HG02938 (cell line): Measurements from ENCODE around the gene PRM1.

Experiments
- ATAC-seq: cut with Tn5 transposase; IDR thresholded peaks from one replicate; pipeline ENCODE4 v1.9.1; 2021; ENCODE audit warnings: mild to moderate bottlenecking, moderate library complexity; ENCODE audit not compliant: unreplicated experiment

The PRM1 gene

DNA sequence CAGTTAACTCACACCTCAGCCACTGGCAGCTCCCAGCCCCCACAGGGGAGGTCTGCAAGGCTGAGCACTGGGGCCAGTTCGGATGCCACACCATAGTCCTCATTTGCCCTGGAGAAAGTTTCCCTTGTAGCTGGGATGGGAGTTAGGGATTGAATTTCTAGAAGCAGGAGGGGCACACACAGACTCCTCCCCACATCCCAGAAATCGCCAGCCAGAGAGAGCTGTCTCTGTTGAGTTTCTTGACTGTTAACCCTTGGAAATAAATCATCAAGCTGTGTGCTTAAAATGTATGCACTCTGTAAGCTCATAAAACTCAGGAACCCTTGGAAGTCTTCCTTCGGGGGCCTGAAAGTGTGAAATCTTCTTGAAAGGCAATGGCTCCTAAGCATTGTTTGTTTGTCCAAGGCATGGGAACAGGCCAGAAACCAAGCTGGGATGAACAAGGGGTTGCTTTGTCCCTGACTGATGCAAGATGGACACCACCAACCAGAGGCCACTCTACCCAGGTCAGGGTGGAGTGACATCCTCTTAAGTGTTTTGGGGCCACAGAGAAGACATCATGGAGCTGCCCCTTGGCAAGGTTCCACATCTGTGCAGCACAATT lies 7.3 kb downstream of the PRM1 start:
- ATAC-seq: no peak

DNA sequence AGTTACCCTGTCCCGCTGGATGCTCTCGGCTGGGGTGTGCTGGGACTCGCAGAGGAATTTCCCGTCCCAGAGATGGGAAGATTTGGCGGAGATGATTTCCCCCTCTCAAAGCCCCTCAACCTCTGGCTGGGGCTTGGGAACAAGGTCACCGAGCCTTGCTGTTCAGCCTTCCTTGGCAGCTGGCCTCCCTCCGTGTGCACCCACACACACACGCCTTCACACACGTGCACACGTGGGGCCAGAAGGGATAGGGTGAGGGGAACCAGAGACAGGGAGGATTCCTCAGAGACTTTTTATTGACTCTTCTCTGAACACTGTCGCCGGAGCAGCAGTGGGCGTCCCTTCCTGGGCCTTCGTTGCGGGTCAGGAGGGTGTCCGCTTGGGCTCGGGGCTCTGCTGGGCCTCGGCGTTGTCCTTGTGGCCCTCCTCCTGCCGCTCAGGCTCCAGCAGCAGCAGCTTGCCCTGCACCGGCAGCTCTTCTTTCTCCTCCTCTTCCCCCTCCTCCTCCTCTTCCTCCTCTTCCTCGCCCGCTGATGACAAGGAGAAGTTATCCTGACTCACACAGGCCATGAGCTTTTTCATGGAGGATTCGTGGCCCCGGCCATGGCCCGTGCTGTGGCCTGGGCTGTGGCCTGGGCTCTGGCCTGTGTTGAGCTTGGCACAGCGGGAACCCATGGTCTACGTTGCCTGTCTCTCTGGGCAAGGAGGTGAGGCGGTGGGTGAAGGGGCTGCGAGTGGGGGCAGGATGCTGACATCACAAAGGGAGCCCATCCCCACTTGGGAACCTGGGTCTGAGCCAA lies 8.0 kb downstream of the PRM1 start, which contains the start of gene PRM3:
Gene PRM3, minus strand, starts transcription at position 709 of the 800 bp plus-strand sequence. Its CDS starts 34 bp downstream, at position 675.
- no peak for ATAC-seq

DNA sequence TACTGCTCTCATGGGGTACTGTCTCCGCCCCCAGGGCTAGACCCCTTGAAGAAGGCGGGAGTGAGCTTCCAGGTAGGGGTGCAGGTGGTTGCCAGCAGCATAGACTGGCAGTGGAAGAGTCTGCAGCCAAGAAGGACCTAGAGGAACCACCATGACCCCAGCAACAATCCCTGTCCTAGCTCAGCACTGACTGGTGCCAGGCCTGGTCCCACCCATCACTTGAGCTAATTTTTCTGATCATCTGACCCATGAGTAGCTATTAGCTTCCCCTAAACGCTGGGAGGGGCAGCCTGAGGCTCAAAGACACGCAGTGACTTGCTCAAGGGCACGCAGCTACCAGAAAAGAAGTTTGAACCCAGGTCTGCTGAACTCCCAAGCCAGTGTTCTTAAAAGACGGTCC lies 8.6 kb downstream of the PRM1 start:
- ATAC-seq: no peak

DNA sequence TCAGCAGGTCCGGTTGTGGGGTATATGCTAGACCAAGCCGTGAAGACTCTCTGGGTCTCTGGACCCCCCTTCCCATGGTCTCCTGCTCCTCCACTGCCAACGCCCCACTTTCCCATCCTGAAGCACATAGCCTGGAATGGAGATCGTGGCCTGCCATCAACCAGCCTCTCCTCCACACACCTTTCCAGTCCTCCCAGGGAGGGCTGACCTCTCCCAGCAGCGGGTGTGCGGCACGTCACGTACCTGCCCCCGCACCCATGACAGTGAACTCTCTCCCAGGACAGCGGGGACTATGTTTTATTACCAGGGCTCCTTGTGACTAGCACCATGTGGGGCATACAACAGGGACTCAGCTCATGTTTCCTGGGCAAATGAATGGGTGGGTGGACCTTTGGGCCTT lies 9.5 kb downstream of the PRM1 start:
- no peak for ATAC-seq

DNA sequence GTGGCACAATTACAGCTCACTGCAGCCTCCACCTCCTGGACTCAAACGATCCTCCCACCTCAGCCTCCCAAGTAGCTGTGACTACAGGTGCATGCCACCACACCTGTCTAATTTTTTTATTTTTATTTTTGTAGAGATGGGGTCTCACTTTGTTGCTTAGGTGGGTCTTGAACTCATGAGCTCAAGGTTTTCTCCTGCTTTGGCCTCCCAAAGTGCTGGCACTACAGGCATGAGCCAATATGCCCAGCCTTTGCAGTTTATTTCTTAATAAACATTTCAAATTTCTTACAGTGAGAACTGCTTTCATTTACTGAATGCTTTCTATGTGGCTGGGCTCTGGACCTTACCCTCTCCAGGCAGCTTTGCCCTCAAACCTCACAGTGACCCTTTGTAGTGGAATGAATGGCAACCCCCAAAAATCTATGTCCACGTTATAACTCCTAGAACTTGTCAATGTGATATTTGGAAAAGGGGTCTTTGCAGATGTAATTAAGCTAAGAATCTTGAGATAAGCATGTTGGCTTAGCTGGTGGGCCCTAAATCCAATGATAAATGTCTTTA lies 10.4 kb downstream of the PRM1 start:
- ATAC-seq: no peak

DNA sequence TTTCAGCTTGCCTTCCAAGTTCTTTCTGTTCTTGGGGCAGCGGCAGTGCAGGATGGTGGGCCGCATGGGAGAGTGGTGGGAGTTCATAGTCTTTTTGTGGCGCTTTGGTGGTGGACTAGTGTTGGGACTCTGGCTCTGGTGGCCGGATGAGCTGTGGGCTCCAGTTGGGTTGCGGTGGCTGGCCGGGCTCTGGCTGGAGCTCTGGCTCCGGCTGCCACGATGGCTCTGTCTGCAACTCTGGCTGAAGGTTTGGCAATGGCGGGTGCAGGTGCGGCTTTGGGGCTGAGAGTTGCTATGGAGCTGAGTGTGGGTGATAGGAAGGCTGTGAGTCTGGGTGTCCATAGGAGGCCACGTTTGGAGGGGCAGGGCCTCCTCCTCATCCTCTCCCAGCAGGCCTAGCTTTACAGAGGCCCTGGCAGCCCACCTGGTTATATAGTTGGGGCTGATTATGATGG lies 12.2 kb downstream of the PRM1 start, which contains the start of gene TNP2:
Gene TNP2, minus strand, starts transcription at position 405 of the 455 bp plus-strand sequence. Its CDS starts 63 bp downstream, at position 342.
- no peak for ATAC-seq

DNA sequence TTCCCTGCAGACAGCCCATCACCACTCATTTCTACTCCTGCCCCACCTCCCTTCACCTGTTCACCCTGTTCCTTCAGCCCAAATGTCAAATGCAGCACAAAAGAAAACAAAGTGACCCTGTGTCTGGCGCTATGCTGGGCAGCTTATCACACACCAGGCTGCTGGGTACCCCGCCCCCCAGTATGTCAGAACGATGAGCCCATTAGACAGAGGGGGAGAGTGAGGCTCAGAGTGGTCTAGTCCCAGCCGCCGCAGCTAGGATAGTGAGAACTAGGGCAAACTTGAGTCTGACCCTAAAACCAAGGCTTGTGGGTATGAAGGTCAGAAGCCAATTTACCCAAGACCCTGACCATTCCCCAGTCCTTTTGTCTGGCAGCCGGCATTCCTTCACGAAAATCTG lies 16.0 kb downstream of the PRM1 start:
- ATAC-seq: no peak

DNA sequence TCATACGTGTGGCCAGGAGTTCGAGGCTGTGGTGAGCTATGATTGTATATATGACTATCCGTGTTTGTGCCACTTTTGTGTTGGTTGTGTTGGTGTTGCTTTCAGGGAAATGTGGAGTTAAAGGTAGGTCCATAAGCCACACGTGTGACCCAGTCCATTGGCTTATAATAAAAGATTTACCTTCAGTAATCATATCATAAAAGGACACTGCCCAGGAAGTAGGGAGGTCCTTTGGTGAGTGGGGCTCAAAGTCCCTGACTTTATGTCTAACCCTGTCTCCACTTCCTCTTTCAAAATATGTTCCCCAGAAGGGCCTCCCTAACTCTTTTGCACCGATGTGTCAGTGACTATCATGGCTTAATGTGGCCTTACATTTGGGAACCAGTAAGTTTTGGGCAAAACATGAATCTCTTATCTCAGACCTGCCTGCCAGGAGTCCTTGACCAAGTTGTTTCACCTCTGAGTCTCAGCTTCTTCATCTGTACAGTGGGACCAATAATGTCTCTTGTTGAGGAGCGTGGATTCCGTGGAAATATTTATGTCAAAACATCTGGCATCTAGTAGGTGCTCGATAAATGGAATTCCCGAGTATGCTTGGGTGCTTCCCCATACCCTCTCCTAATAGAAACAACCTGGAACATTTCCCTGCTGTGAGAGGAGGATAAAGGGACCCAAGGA lies 16.8 kb downstream of the PRM1 start:
- ATAC-seq: no peak

DNA sequence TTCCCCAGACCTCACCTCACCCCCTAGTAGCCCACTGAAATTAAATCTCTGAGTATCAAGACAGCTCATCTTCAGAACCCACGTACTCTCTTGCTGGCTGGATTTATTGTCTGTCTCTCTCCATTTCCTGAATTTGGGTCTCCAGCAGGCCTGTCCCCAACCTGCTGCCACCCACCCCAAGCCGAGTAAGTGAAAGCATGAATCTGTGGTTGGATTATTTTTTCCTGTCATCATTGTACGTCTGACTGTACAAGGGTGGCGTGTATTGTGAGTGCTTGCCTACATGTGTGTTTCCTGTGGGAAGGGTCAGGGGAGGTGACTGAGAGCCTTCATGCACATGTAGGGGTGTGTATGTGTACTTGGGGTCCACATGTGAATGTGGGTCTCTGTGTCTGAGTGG lies 17.4 kb downstream of the PRM1 start:
- ATAC-seq: no peak

DNA sequence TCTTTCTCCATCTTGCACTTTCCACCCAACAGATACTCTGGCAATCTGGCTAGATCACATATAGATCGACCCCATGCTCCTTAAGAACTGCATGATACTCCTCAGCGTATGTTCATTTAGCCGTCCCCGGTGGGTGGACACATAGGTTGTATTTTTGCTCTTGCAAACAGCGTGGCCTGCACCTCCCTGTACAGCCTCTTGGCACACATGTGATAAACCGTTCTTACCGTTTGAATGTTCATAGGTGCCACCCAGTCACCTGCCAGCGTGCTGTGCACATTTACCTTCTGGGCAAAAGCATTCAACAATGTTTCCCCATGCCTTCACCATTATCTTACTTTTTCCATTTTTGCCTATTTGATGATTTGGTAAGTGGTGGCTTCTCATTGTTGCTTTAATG lies 18.2 kb downstream of the PRM1 start:
- no peak for ATAC-seq

DNA sequence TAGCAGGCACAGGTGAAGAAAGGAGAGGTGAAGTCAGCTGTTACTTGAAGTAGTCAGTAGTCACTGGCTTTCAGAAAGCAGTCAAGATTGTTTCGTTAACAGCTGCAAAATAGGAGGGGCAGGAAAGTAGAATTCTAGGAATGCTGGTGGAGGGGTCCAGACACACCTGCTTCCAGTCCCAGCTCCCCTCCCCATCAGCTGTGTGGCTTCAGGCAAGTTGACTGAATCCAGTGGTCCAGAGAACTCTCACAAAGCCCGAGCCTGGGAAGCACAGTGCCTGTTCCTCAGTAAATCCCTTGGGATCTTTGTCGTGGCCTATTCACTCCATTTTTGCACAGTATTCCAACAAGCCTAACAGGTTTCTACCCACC lies 20.5 kb downstream of the PRM1 start:
- no peak for ATAC-seq

DNA sequence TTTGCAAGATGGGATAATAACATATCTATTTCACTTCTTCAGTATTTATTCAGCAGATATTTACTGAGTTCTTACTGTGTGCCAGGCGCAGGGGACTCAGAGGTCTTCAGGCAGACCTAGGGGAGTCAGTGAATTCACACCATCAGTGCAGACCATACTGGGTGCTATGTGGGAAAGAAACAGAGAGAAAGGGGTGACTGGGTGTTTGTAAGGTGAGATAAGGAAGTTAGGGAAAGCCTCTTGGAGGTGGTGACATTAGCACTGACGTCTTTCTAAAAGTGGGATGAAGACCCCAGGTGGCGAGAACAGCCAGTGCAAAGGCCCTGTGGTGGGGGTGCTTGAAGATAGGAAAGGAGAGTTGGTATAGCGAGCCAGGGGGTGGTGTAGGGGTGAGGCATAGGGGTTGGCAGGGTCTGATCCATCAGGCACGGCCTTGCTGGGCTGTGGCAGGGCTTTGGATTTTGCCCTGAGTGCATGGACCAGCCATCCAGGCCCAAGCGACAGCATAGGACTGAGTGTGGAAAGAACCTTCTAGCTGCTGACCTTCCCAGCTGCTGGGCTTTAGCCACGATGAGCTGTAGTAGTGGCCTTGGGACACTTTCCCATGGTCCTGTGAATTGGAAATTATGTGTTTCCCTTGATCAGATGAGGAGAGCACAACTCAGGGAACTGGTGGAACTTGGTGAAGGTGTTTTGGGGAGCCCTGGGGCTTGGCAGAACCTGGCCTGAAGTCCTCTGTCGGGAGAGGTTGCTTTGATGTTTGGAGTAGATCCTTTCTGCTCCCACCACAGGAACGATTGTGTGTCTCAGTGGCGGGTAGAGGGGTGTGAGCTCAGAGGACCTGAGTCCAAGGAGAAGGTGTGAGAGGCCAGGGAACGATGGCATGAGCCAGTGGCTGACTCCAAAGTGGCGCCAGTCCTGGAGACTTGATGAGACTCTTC lies 21.2 kb downstream of the PRM1 start:
- ATAC-seq: no peak

DNA sequence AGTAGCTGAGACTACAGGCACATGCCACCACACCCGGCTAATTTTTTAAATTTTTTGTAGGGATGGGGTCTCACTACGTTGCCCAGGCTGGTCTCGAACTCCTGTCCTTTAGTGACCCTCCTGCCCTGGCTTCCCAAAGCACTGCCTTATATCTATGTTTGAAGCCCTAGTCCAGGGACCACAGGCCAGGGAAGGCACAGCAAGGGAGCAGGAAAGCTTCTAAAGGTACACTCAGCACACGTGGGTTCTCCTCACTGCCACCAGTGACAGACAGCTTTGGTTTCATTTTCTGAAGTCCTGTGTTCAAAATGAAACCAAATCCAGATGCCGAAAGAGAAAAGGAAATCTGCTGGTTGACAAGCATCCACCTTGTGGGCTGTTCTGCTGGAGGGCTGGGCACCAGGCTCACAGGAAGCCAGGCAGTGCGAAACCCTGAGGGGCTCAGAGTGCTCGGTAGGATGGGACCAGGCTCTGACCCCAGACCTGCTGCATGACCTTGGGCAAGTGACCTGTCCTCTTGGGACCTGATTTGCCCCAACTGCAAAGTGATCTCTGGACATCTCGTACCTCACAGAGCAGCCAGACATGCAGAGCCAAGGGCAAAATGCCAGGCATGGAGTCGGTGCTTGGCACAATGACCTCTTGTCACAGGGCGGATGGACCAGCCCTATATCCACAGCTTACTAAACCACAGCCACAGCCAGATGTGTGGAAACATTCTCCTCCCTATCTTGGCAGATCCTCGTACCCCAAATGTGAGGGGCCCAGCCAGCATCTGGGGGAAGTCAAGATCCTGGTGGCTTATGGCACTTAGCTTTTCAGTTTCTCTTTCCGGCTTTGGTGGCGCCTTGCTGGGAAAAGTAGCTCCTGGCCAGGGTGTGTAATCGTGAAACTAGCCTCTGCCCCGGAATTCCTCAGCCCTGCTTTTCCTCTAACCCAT lies 22.3 kb downstream of the PRM1 start:
- ATAC-seq: no peak

DNA sequence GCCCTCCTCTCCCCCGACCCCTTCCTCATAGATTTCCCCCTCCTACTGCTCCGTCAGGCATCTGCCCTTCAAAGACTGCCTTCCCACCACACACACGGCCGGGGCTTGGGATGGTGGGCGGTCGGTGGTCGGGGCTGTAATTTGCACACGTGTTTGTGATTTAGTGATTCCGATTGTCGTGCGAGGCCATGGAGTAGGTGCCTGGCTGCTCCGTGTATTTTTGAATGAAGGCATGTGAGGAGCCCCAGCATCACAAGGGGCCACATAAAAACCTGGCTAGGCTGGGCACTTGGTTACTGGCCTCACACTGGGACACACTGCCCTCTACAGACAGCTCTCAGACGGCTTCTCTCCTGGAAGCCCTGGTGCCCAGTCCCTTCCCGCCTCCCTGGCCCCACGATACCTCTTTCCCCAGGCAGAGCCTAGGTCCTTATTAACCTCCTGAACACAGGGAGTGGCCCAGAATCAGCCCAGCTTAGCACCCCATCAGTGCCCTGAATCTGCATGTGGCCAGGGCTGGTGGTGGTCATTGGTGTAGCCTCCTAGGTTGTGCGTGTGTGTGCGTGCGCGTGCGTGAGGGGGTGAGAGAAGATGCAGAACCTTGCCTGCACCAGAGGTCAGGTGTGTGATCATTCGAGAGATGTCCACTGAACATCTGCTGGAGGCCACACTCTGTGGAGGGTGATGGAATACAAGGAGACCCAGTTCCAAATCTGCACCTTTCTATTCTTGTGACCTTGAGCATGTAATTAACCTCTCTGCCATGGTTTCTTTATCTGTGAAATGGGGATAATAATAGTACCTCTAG lies 23.8 kb downstream of the PRM1 start:
- ATAC-seq: no peak

DNA sequence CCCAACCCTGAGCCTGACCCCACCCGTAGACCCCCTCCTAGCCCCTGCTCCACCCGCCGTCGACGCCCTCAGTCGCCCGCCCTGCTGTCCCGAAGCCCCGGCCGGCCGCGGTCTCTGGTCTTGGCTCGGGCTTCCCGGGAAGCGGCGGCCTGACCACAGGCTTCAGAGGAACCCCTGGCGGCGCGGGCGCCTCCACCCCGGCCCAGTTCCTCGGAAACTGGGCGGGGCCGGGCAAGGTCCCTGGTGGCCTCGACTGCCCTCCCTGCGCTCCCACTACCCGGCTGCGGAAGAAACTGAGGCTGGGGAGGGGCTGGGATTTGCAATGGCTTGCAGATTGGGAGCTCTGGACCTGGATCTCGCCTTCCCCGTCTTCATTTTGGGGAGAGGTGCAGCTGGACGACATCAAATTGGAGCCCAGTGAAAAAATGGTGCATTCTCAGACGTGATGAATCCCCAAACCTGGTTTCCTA lies 24.4 kb downstream of the PRM1 start:
- no peak for ATAC-seq

DNA sequence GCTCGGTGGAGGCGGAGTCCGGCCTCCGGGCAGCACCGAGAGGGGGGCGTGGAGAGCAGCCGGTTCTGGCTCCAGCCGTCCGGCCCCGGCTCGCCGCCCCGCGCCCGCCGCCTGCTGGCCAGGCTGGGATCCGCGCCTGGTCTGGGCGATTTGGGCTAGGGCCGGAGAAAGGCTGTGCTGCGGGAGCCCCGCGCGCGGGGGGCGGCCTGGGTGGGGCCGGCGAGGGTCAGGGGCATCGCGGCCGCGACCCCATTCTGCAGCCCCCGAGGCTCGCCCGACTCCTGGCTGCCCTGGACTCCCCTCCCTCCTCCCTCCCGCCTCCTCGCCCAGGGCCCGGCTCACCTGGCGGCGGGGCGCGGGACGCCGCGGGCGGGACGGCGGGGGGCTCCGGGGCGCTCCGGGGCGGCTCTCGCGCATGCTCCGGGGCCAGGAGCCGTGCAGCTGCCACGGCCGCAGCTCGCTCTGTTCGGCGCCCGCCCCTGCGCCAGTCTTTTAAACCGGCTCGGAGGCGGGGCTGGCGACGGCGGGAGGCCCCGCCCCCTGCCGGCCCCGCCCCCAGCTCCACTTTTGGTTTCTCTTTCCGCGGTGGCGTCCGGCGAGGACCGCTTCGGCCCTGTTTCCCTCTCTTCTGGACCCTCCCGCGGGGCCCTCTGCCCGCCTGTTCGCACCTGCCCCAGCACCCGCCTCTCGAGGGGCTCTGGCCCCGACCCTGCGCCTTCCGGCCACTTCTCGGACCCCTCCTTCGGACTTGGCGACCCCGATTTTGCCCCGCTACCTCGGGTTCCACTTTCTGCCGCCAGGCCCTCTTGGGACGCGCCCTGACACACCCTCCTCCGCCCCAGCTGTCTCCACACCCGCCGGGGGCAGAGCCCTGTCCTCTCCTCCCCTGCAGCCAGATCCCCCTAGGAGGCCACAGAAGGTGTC lies 25.1 kb downstream of the PRM1 start, which contains the start of gene SOCS1:
Gene SOCS1, minus strand, starts transcription at position 468 of the 924 bp plus-strand sequence. CDS start 726 bp downstream, outside the sequence.
- ATAC-seq: peak; percentile 49
